IMR-90 (cell line): ENCODE data around the gene DCC. TPM values are rescaled to one million over a fixed set of nuclear protein-coding genes. Genes with fewer than 3 reads are reported as not detected.

Source experiments
- ATAC-seq: fragments of 200-7000 bp; cut with Tn5 transposase; 2 replicates; pipeline ENCODE4 v1.9.1; 2020; ENCODE audit warnings: low read depth, mild to moderate bottlenecking, moderate library complexity
- BruUV-seq: library from RNA; stranded (reverse); fragments of 400-500 nt; replicated peaks from 2 replicates; lab custom pipeline; 2021; lab: Mats Ljungman, UMichigan
- CTCF ChIA-PET: fragments of 300-600 bp; formaldehyde crosslinking; extraction: SDS; loops from one replicate; lab custom pipeline; 2021; ENCODE audit warnings: antibody characterized with exemption; lab: Yijun Ruan, JAX
- POLR2A ChIA-PET: fragments of 300-600 bp; sonication (Branson Sonifier 250); formaldehyde crosslinking; loops from one replicate; lab custom pipeline; 2022; ENCODE audit warnings: antibody characterized with exemption; ENCODE audit not compliant: unreplicated experiment; lab: Charles Lee
- DNase-seq: peaks from one replicate; pipeline ENCODE4 v3.0.0; 2013
- H2AFZ ChIP-seq: replicated peaks from 2 replicates; pipeline ENCODE3; 2013; ENCODE audit warnings: low read length, mild to moderate bottlenecking; ENCODE audit not compliant: poor library complexity
- H2AK5ac ChIP-seq: 2 replicates; pipeline ENCODE4 v1.6.1; 2013; ENCODE audit warnings: low read depth, low read length, inconsistent platforms
- H2AK9ac ChIP-seq: replicated peaks from 2 replicates; pipeline ENCODE3; 2013; ENCODE audit warnings: mild to moderate bottlenecking, low read depth, low read length, moderate library complexity; ENCODE audit not compliant: poor library complexity
- H2BK120ac ChIP-seq: 2 replicates; pipeline ENCODE4 v1.6.1; 2013; ENCODE audit warnings: low read depth, low read length, inconsistent platforms
- H2BK15ac ChIP-seq: 3 replicates; pipeline ENCODE4 v1.6.1; 2013; ENCODE audit warnings: low read depth, low read length, inconsistent platforms
- H2BK20ac ChIP-seq: 2 replicates; pipeline ENCODE4 v1.6.1; 2013; ENCODE audit warnings: low read depth, mild to moderate bottlenecking, inconsistent platforms, low read length, moderate library complexity
- H2BK5ac ChIP-seq: 2 replicates; pipeline ENCODE4 v1.6.1; 2013; ENCODE audit warnings: mild to moderate bottlenecking, low read depth, low read length, inconsistent platforms; ENCODE audit not compliant: poor library complexity, severe bottlenecking
- H3K14ac ChIP-seq: replicated peaks from 2 replicates; pipeline ENCODE4 v1.6.1; 2013; ENCODE audit warnings: low read depth, low read length, inconsistent platforms
- H3K18ac ChIP-seq: 2 replicates; pipeline ENCODE4 v1.6.1; 2013; ENCODE audit warnings: low read depth, low read length, control low read depth
- H3K23ac ChIP-seq: 2 replicates; pipeline ENCODE4 v1.6.1; 2013; ENCODE audit warnings: low read depth, low read length, inconsistent platforms
- H3K27ac ChIP-seq: 2 replicates; pipeline ENCODE4 v1.5.1; 2013; ENCODE audit warnings: mild to moderate bottlenecking, control low read depth, low read length; ENCODE audit not compliant: insufficient read depth
- H3K27me3 ChIP-seq: 2 replicates; pipeline ENCODE4 v1.6.1; 2013; ENCODE audit warnings: low read length; ENCODE audit not compliant: control insufficient read depth, insufficient read depth
- H3K36me3 ChIP-seq: 2 replicates; pipeline ENCODE4 v1.6.1; 2013; ENCODE audit warnings: low read length, mixed read lengths; ENCODE audit not compliant: control insufficient read depth, insufficient read depth
- H3K4ac ChIP-seq: 2 replicates; pipeline ENCODE4 v1.6.1; 2013; ENCODE audit warnings: low read depth, low read length, inconsistent platforms
- H3K4me1 ChIP-seq: 2 replicates; pipeline ENCODE4 v1.6.1; 2013; ENCODE audit warnings: low read length, mixed read lengths; ENCODE audit not compliant: control insufficient read depth, insufficient read depth
- H3K4me2 ChIP-seq: 2 replicates; pipeline ENCODE4 v1.6.1; 2013; ENCODE audit warnings: low read depth, mild to moderate bottlenecking, control low read depth, low read length, moderate library complexity
- H3K4me3 ChIP-seq: 2 replicates; pipeline ENCODE4 v1.5.1; 2013; ENCODE audit warnings: low read depth, mild to moderate bottlenecking, control low read depth, low read length, moderate library complexity; ENCODE audit not compliant: insufficient read depth
- H3K56ac ChIP-seq: 2 replicates; pipeline ENCODE4 v1.6.1; 2013; ENCODE audit warnings: low read length, inconsistent platforms; ENCODE audit not compliant: insufficient read depth; ENCODE audit errors: extremely low read depth
- H3K79me1 ChIP-seq, 2 experiments: 2 replicates each; pipeline ENCODE4 v1.6.1; 2013; ENCODE audit warnings: low read length in 2 of 2, inconsistent platforms in 1 of 2, low read depth in 1 of 2
- H3K9ac ChIP-seq: 2 replicates; pipeline ENCODE4 v1.6.1; 2013; ENCODE audit warnings: low read depth, low read length, control low read depth
- H3K9me1 ChIP-seq: 2 replicates; pipeline ENCODE4 v1.6.1; 2013; ENCODE audit warnings: low read length, inconsistent platforms; ENCODE audit not compliant: insufficient read depth
- H3K9me3 ChIP-seq: 2 replicates; pipeline ENCODE4 v1.6.1; 2013; ENCODE audit warnings: low read length; ENCODE audit not compliant: control insufficient read depth, insufficient read depth
- H4K20me1 ChIP-seq: 2 replicates; pipeline ENCODE4 v1.6.1; 2013; ENCODE audit warnings: low read length, inconsistent platforms; ENCODE audit not compliant: insufficient read depth
- H4K5ac ChIP-seq: 2 replicates; pipeline ENCODE4 v1.6.1; 2013; ENCODE audit warnings: mild to moderate bottlenecking, low read depth, low read length, control low read depth
- H4K8ac ChIP-seq, 2 experiments: 2 replicates each; pipeline ENCODE4 v1.6.1; 2013; ENCODE audit warnings: low read depth in 2 of 2, low read length in 2 of 2, control low read depth in 1 of 2, inconsistent platforms in 1 of 2
- H4K91ac ChIP-seq: 2 replicates; pipeline ENCODE4 v1.6.1; 2013; ENCODE audit warnings: low read depth, low read length, inconsistent platforms; ENCODE audit not compliant: insufficient read depth
- BHLHE40 ChIP-seq: fragments of 150-350 bp; IDR thresholded peaks from 2 replicates; pipeline ENCODE4 v1.6.1; 2016; ENCODE audit warnings: mild to moderate bottlenecking, low read depth, low read length
- CEBPB ChIP-seq: IDR thresholded peaks from 2 replicates; pipeline ENCODE4 v1.6.1; 2012; ENCODE audit warnings: low read depth, low read length, improper control_type of control experiment
- CHD1 ChIP-seq: IDR thresholded peaks from 2 replicates; pipeline ENCODE4 v1.6.1; 2012; ENCODE audit warnings: low read depth, low read length, improper control_type of control experiment
- CTCF ChIP-seq: conservative IDR thresholded peaks from 2 replicates; pipeline ENCODE4 v1.5.1; 2012; ENCODE audit warnings: mild to moderate bottlenecking, low read depth, low read length, improper control_type of control experiment
- ELK1 ChIP-seq: fragments of 150-350 bp; IDR thresholded peaks from 2 replicates; pipeline ENCODE4 v1.6.1; 2016; ENCODE audit warnings: low read depth, mild to moderate bottlenecking, low read length, moderate library complexity, borderline replicate concordance
- FOS ChIP-seq: fragments of 150-350 bp; IDR thresholded peaks from 2 replicates; pipeline ENCODE4 v1.6.1; 2016; ENCODE audit warnings: low read depth, low read length
- MAFK ChIP-seq: IDR thresholded peaks from 2 replicates; pipeline ENCODE4 v1.6.1; 2012; ENCODE audit warnings: low read depth, low read length, improper control_type of control experiment
- MAZ ChIP-seq: IDR thresholded peaks from 2 replicates; pipeline ENCODE4 v1.6.1; 2012; ENCODE audit warnings: low read depth, mild to moderate bottlenecking, low read length, improper control_type of control experiment, moderate library complexity, borderline replicate concordance
- MXI1 ChIP-seq: IDR thresholded peaks from 2 replicates; pipeline ENCODE4 v1.6.1; 2012; ENCODE audit warnings: low read depth, mild to moderate bottlenecking, low read length, moderate library complexity, borderline replicate concordance
- NFE2L2 ChIP-seq: fragments of 150-350 bp; IDR thresholded peaks from 2 replicates; pipeline ENCODE4 v1.6.1; 2016; ENCODE audit warnings: low read depth, mild to moderate bottlenecking, low read length
- POLR2A ChIP-seq: IDR thresholded peaks from 2 replicates; pipeline ENCODE4 v1.6.1; 2012; ENCODE audit warnings: mild to moderate bottlenecking, low read depth, low read length
- RAD21 ChIP-seq: IDR thresholded peaks from 2 replicates; pipeline ENCODE4 v1.6.1; 2012; ENCODE audit warnings: low read length, improper control_type of control experiment
- RCOR1 ChIP-seq: IDR thresholded peaks from 2 replicates; pipeline ENCODE4 v1.6.1; 2012; ENCODE audit warnings: mild to moderate bottlenecking, low read length, improper control_type of control experiment; ENCODE audit not compliant: insufficient replicate concordance
- RFX5 ChIP-seq: IDR thresholded peaks from 2 replicates; pipeline ENCODE4 v1.8.0; 2012; ENCODE audit warnings: low read depth, mild to moderate bottlenecking, low read length, moderate library complexity
- SMC3 ChIP-seq: fragments of 150-350 bp; IDR thresholded peaks from 2 replicates; pipeline ENCODE4 v1.6.1; 2016; ENCODE audit warnings: low read depth, mild to moderate bottlenecking, antibody characterized with exemption, low read length, moderate library complexity
- USF2 ChIP-seq: fragments of 150-350 bp; IDR thresholded peaks from 2 replicates; pipeline ENCODE4 v1.6.1; 2017; ENCODE audit warnings: mild to moderate bottlenecking, antibody characterized with exemption, low read length, low read depth
- WGBS, 2 experiments: methylation state at CpG; one replicate each; pipeline versions ENCODE4 v1.1.5 to v1.1.7; 2013; ENCODE audit warnings: missing lambda C conversion rate in 2 of 2; ENCODE audit not compliant: insufficient read length in 1 of 2; ENCODE audit errors: extremely low coverage in 2 of 2; 5-methylcytosine and 5-hydroxymethylcytosine counted together
- dilution Hi-C: fragments of 300-500 bp; cut with HindIII; formaldehyde crosslinking; loops from one replicate; pipeline ENCODE4 v1.14.3; 2018; ENCODE audit warnings: low sequenced_read_pairs; ENCODE audit not compliant: unreplicated experiment
- in situ Hi-C: fragments of 300-500 bp; cut with MboI; formaldehyde crosslinking; loops from 3 replicates; pipeline ENCODE4 v1.14.3; 2019; ENCODE audit warnings: low sequenced_read_pairs, inconsistent platforms, mixed read lengths
- intact Hi-C: fragments of 100-400 bp; cut with micrococcal nuclease; formaldehyde crosslinking; loops from 2 replicates; pipeline ENCODE4 v1.10.0; 2022
- polyA plus RNA-seq, 3 experiments: library from polyadenylated mRNA; depleted of rRNA; stranded (reverse); fragments of >200 nt; gene quantifications; 2 replicates each; pipeline ENCODE4 v1.2.3, GENCODE V29; 2012; ENCODE audit warnings: low replicate concordance in 1 of 3
- total RNA-seq: library from RNA; depleted of rRNA; stranded (reverse); fragments of >200 nt; gene quantifications from 2 replicates; pipeline ENCODE4 v1.2.3, GENCODE V29; 2012

Gene DCC
- total and polyA plus RNA-seq, 2 of the 4 experiments (the other 2 are of a cell fraction) = 0.31 to 0.54 TPM

- no peak overlapping the region for H3K23ac ChIP-seq
- H3K9me3 ChIP-seq = no peaks in the 10 kb centered on the region
- H2BK120ac ChIP-seq = no peak overlapping the region
- no peaks in the 10 kb centered on the region for H3K4me1 ChIP-seq
- H3K9me1 ChIP-seq = no peaks in the 10 kb centered on the region
- H2AK5ac ChIP-seq = no peak overlapping the region
- in situ Hi-C loops = no loop called here
- H3K56ac ChIP-seq = no peak overlapping the region
- no peak overlapping the region for H3K4me2 ChIP-seq
- dilution Hi-C loops = no loop called here
- H3K36me3 ChIP-seq = no peaks in the 10 kb centered on the region
- H2BK5ac ChIP-seq = no peak overlapping the region
- ChIA-PET POLR2A (no interaction called here), CTCF (interaction anchor here (0.6 kb wide), 1 partner anchor 56 kb away, joined by 3 read pairs; no protein-coding TSS in a partner anchor)
- H4K20me1 ChIP-seq = no peaks in the 10 kb centered on the region
- no peak for ATAC-seq
- H3K27ac ChIP-seq = no peak overlapping the region
- no TSS peak for BruUV-seq
- no peak overlapping the region for H4K8ac ChIP-seq
- intact Hi-C loops = no loop called here
- no CpG with 5 or more reads among the region's 1 CpG for WGBS, 2 experiments
- H2AK9ac ChIP-seq = no peak overlapping the region
- no peak overlapping the region for H3K18ac ChIP-seq
- H3K79me1 ChIP-seq = no peaks in the 10 kb centered on the region
- TF ChIP-seq BHLHE40 (no peak), RFX5 (no peak), MAFK (no peak), FOS (no peak), RAD21 (no peak), CEBPB (no peak), POLR2A (no peak), SMC3 (no peak), CHD1 (no peak), USF2 (no peak), MAZ (no peak), NFE2L2 (no peak), ELK1 (no peak), RCOR1 (no peak), MXI1 (no peak), CTCF (no peak)
- no peak overlapping the region for H3K4me3 ChIP-seq
- no peak overlapping the region for H2BK15ac ChIP-seq
- no peaks in the 10 kb centered on the region for H3K27me3 ChIP-seq
- H4K91ac ChIP-seq = no peak overlapping the region
- DNase-seq = no peak
- H3K14ac ChIP-seq = no peak overlapping the region
- H2AFZ ChIP-seq = no peak overlapping the region
- no peak overlapping the region for H2BK20ac ChIP-seq
- no peak overlapping the region for H4K5ac ChIP-seq
- no peak overlapping the region for H3K4ac ChIP-seq
- H3K9ac ChIP-seq = no peak overlapping the region
Observed at GRCh38 chr18:52553441-52553840, 213.4 kb downstream of the DCC start.
